NCI-H2196 (cell line): Measurements from ENCODE around the gene SEMA4F.
"Not testable (repeated sequence)": the region's sequence is repeated elsewhere in the genome, so short reads cannot be mapped to it uniquely, and the experiment has no call there.

ENCODE experiments used
- DNase-seq: peaks from one replicate; lab custom pipeline; 2025; ENCODE audit not compliant: unreplicated experiment; lab: John Stamatoyannopoulos, UW

Gene SEMA4F, protein sequence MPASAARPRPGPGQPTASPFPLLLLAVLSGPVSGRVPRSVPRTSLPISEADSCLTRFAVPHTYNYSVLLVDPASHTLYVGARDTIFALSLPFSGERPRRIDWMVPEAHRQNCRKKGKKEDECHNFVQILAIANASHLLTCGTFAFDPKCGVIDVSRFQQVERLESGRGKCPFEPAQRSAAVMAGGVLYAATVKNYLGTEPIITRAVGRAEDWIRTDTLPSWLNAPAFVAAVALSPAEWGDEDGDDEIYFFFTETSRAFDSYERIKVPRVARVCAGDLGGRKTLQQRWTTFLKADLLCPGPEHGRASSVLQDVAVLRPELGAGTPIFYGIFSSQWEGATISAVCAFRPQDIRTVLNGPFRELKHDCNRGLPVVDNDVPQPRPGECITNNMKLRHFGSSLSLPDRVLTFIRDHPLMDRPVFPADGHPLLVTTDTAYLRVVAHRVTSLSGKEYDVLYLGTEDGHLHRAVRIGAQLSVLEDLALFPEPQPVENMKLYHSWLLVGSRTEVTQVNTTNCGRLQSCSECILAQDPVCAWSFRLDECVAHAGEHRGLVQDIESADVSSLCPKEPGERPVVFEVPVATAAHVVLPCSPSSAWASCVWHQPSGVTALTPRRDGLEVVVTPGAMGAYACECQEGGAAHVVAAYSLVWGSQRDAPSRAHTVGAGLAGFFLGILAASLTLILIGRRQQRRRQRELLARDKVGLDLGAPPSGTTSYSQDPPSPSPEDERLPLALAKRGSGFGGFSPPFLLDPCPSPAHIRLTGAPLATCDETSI

DNA sequence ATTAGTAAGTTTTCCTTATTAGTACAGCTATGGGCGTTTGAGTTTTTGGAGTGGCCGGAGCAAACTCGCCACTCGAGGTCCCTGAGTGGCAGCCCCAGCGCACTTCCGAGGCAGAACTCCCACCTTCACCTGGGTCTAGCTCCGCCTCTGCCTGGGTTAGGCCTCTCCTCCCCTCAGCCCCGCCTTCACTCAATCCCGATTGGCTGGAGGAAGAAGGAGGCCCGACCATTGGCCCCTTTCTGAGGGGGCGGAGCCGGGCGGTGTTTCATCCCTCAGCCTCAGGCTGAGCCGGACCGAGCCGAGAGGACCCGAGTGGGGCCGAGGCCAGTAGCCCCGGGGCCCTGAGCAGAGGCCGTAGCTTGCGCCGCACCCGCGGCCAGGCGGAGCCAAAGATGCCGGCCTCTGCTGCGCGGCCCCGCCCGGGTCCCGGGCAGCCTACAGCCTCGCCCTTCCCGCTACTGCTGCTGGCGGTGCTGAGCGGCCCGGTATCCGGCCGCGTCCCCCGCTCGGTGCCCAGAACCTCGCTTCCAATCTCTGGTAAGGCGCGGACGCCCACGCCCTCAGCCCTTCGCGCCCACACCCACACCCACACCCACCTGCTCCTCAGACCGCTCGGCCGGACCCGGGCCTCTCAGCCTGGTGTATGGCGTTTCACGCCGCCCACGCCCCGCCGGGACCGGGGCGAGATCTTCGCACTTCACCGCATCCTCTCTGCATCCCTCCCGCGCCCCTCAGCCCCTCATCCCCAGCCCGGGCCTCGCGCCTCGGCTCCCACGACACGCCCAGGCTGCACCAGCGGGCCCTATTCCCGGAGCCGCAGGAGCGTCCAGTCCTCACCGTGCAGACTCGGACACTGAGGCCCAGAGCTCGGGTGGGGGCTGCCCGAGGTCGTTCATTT is at the start of gene SEMA4F:
Gene SEMA4F, plus strand, starts transcription at position 263 of the 898 bp plus-strand sequence. Its CDS starts 130 bp downstream, at position 393.
- peak; percentile 90 for DNase-seq

DNA sequence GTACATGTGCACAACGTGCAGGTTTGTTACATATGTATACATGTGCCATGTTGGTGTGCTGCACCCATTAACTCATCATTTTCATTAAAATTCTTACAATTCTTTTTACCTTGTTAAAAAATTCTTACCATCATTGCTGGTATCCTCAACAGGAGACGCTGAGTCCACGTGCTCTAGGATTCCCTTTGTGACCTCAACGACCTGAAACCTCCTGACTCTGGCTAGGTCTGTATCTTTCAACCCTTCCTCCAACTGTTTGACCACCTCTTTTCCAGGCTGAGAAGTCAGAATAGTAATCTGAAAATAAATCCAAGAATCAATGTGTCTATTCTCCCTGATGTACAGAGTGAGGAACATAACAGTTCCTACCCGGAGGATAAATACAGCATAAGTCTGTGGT is 47.1 kb upstream of the SEMA4F start:
- DNase-seq = no peak

DNA sequence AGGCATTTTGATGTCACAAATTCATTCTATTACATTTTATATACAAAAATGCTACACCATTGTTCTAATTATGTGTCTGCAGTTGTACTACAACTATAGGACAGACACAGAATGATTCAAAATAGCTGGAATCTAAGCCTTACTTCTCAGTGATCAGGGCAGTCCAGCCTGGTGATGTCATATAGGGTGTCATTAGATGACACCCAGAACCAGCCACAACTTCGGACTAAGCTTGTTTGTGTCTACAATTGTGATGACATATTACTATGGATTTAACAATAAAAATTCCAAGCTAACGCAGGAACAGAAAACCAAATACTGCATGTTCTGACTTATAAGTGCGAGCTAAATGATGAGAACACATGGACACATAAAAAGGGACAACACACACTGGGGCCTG is 36.9 kb upstream of the SEMA4F start:
- DNase-seq = no peak

DNA sequence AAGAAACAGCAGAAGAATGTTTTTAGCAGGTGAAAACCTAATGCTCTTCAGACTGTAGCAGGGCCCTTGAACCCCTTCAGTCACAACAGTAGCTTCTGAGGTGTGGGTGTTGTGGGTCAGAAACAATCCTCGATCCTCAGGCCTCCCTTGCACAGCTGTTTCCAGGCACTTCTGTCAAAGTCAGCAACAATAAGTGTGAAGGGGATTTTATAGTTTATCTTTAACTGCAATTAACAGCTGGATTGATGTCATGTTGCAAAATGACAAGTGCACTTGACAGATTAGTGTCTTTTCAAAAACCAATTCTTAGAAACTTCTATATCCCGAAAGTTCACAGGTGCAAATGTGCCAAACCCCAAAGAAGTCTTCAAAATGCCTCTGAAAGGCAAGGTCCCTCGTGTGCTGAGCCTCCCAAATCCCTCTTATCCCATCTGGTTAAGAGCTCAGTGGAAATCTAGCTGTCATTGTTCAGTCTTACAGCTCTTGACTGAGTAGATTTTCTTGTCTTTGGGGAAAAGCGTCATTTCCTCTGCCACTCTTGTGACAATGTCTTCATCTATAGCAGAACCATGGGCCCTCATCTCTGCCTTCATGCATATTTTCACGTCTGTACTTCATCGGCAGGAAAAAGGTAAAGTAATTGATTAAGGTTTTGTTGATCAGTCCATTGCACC is 35.5 kb upstream of the SEMA4F start:
- no peak for DNase-seq

DNA sequence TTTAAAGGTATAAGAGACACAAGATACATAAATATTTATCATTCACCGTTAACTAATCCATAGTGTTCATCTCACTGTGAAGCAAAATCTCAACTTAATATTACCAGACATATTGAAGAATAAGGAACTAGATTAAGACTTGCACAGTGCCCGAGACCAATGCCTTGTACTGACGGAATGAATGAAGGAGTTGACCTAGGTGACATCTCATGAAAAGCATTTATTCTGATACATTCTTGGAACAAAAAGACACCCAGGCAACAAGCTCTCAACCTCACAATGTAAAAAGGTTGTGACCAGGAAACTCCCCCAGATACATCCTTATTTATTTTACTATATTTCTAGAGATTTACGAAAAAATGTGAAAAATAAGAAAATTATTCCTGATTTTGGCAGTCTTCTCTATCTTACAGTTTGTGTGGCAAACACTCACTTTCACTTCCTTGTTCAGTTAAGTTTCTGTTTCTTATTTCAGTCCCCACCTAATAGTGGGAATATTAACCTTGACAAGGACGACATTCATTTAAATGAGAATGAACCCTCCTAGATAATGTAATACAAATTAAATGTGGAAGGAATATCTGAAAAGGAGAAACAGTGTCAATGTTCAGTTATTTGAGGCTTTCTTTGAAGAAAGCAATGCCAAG is 34.3 kb upstream of the SEMA4F start:
- DNase-seq = no peak

DNA sequence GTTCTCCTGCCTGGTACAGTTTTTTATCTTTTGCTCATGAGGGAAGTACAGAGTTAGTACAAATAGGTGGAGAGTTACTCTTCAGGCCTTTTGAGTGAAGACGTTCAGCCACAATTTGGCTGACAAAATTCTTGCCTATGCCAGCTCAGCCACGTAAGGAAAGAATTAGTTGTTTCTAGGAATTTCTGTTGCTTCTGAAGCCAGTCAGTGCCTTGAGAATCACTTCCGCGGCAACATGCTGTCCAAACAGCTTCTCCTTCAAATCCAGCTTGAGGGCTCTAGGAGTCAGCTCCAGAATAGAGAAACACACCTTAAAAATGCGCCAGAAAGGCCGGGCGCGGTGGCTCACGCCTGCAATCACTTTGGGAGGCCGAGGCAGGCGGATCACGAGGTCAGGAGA is 33.4 kb upstream of the SEMA4F start:
- no peak for DNase-seq

DNA sequence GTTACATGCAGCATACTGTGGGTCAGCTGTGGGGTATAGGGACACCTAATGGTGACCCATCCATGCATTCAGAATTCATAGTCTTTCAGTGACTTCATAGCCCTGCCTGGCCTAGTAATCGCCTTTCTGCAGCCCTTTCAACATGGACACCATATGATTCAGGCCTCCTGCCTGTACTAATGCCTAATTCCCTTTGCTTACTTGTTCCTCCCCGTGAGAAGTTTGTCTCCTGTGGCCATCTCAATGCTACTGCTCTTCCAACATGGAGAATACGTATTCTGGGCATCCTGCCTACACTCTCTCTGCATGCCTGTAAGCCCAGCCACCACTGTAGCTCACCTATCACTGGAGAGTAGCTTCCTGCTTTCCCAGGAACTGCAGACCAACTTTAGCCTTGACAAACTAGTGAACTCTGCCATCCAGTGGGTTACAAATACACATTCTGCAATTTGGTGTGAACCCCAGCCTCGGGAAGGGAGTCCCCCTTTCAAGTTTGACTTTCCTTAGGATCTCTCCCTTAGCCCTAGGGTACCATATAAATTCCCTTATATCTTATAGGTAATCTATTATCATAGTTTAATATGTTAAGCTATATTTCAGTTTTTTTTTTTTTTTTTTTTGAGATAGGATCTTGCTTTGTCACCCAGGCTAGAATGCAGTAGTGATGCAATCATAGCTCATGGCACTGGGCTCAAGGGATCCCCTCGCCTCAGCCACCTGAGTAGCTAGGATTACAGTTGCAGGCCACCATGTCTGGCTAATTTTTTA is 28.2 kb upstream of the SEMA4F start:
- no peak for DNase-seq

DNA sequence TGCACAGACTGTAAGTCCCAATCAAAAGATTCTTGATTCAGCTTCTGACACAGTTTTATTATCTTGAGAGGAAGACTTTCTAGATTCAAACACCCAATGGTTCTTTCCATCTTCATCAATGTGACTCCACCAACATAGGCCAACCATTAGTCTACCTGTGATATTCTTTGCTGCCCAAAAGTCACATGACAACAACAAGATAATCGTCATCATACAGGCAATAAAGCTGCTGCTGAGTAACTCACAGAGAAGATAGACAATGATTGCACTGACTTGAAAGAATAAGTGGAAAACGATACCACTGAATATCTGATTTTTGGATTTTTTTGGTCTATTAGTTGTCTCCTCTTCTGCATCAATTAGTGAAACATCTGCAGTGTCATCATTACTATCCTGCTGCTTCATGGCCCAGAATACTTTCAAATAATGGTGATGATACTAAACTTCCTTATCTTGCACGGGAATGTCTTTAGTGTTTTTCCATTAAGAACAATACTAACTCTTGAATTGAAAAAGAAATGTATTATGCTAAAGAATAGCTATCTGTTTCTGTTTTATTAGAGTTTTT is 25.4 kb upstream of the SEMA4F start:
- DNase-seq = no peak

DNA sequence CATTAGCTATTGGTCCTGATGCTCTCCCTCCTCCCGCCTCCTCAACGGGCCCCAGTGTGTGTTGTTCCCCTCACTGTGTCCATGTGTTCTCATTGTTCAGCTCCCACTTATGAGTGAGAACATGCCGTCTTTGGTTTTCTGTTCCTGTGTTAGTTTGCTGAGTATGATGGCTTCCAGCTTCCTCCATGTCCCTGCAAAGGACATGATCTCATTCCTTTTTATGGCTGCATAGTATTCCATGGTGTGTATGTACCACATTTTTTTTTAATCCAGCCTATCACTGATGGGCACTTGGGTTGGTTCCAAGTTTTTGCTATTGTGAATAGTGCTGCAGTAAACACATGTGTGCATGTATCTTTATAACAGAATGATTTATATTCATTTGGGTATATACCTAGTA is 23.6 kb upstream of the SEMA4F start:
- not testable (repeated sequence) for DNase-seq

DNA sequence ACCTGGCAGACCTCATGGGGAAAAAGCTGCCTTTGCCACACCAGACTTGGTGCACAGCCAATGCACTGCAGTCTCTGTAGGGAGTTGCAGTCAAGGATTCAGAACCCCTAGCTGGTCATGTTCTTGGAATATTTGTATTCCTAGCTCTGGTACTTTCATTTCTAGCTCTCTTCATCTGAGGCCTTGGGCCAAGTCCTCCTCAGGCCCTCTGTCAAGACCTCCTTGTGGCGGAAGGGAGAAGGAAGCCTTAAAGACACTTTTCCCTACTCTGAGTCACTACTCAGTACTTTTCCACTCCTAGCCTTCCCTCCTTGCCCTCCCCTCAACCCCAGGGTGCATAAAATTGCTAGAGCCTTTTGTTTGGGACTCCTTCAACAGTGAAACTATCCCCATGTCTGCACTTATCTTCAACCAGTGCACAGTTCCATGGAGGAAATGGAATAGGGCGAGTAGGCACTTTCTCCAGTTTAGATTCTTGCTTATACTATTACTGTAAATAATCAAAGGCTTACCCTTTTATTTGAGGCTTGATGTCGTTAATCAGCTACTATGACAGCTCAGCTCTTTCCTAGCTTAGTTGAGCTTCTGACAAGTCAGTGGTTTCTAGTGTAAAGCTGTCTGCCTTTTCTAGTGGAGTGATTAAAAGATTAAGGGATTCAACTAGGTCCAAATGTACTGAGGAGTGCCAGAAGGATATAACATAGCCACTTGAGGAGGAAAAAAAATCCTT is 21.7 kb upstream of the SEMA4F start:
- DNase-seq = no peak

DNA sequence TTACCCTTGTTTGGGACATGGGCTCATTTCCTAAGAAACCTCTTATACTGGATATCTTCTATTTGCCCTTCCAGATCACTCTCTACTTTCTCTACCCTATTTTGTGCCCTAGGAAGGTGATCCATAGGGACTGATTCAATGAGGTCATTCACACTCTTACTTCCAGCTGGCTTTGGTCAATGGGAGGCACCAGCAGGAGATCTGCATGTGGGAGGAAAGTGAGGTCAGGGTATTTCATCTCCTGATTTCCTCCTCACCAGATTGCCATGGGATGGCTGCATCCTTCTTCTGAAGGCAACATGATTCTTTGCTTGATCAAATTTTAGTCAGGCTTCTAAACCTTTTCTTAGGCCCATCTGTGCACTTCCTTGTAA is 21.1 kb upstream of the SEMA4F start:
- DNase-seq = no peak

DNA sequence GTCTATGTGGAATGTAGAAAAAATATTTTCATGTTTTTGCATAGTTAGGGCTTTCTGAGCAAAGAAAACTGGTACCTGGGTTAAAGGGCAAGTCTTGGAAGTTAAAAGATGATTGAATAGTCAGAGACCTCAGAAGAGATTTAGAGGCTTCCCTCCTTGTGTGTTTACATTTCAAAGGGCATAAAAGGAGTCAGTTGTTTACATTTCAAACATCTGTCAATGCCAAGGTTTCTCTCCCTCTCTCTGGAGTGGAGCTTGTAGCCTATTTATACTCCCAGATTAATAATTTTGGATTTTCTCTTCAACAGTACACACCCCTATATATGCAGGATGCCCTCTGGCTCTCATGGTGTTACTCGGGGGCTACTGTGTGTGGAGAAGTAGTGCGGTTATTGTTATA is 14.5 kb upstream of the SEMA4F start:
- no peak for DNase-seq

DNA sequence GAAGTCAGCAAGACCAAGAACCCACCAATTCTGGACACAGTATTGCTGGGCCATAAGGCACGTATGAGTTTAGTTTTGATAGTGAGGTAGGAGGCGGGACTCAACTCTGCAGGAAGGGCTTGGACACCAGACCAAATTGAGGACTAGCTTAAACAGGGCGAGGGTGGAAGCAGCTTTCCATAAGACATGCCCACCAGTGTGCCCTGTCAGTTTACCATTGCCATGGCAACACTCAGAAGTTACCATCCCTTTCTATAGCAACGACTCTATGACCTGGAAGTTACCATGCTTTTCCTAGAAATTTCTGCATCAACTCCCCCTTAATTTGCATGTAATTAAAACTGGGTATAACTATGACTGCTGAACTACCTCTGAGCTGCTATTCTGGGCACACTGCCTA is 8.7 kb upstream of the SEMA4F start:
- DNase-seq = no peak

DNA sequence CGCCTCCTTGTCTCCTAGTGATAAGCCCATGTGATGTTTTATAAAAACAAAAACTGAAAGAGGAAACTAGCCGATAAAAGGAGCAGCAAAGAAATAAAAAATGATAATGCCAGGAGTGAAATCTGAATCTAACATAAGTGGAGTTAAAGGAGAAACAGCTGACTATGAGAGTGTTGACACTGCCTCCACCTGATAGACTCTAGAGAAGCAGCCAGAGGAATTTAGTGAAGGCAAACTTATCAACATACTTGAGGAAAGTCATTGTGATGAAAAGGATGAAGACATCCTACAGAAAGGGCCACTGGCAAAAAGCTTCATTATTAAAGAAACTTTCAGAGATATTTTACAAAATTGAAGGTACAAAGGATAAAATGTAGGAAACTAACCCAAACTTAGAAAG is 7.8 kb upstream of the SEMA4F start:
- no peak for DNase-seq

DNA sequence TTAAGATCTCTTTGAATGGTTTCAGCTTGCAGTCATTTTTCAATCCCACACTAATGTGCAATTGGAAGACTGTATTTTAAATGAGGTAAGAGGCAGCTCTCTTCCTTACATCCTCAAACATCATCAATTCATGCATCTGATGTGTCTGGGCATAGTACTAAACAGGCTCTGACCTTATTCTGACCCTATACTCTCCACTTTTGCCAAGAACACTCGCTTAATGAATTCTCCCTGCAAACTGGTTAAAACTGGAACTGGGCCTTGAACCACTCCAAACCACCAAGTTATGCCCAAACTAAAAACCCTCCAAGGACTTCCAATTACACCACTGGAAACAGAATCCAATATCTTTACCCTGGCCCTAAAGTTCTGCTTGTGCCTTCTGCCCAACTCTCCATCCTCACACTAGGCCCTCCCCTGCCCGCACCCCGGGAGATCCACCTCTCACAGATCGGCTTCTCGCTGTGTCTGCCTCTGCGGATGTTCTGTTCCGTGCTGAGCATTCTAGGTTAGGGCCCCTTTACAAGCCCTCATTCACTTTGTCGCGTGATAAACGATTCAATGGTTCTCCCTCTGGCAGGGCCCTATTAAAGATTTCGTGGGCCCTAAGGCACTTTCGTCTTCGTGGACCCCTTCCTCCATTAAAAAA is 7.1 kb upstream of the SEMA4F start:
- no peak for DNase-seq

DNA sequence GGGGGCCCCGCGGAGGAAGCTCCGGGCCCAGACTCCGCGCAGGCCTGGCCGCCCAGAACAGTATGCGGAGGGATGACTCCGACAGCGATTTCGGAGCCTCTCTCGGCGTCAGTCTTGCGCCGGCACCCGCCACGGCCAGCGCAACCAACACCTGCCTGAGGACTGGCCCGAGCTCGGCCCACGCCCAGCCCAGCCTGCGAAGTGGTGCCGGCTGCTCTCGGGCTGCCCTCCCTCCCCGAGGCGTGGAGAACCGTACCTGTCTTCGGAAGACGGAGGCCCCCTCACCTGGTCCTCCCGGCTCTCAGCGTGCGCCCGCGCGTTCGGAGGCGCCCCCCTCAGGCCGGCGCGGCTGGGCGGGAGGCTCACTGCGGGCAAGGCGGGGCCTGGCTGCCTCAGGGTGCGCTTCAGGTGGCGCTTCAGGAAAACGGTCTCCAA is 6.0 kb upstream of the SEMA4F start, which contains the start of gene M1AP:
Gene M1AP, minus strand, starts transcription at position 322 of the 435 bp plus-strand sequence. CDS start 8,055 bp downstream, outside the sequence.
- no peak for DNase-seq

DNA sequence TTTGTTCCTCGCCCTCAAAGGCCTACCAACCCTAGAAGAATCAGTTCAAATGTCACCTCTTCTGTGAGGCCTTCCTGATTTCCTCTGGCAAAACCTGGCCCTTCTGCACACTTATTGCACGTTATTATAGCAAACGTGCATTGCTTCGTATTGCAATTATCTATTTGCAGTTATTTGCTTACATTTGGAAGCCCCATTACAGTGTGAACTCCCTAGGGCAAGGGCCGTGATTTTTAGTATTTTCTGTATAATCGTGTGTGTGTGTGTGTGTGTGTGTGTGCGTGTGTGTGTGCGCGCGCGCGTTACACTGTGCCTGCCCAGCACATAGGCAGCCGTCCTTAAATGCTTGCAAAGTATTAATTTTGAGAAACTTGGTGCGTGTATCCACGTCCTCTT is 460 bp upstream of the SEMA4F start:
- DNase-seq = no peak

DNA sequence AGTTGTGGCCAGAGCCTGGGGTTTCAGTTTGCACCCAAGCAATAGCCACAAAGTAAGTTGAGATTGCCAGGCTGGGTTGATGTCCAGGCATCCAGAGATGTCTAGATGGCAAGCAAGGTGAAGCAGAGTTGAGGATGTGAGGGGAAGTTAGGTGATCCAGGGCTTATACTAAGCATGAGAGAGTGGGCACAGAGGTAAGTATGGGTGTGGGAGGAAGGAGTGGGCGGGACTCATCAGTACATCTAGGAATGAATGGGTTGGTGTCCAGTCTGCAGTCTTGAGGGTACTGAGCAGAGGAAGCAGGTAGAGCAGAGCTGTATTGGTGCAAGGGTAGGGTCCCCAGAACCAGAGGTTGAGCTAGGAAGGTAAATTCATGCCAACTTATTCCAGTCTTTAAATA is 1.5 kb downstream of the SEMA4F start:
- no peak for DNase-seq
